AG09309 (cell line): ENCODE results near the gene TMEM81.

Experiments used
- DNase-seq: peaks from one replicate; pipeline ENCODE4 v3.0.0-alpha.2; 2010; ENCODE audit warnings: low read depth
- H3K4me3 ChIP-seq: 2 replicates; pipeline ENCODE4 v1.5.1; 2011; ENCODE audit warnings: mild to moderate bottlenecking, low read depth, low read length, moderate library complexity; ENCODE audit not compliant: control insufficient read depth
- CTCF ChIP-seq: IDR thresholded peaks from 2 replicates; pipeline ENCODE4 v1.5.1; 2011; ENCODE audit warnings: mild to moderate bottlenecking, low read depth, low read length, inconsistent platforms; ENCODE audit not compliant: insufficient read depth, control insufficient read depth; ENCODE audit errors: missing control alignments

Gene TMEM81

GRCh38 chr1:205038132-205038786 lies 46.0 kb downstream of the TMEM81 start:
- H3K4me3 ChIP-seq: no peak overlapping the region
- no peak for DNase-seq
- TF ChIP-seq CTCF: no peak

GRCh38 chr1:205037539-205037938 lies 46.7 kb downstream of the TMEM81 start:
- no peak for DNase-seq

More at GRCh38 chr1:205037539-205037938, 46.7 kb downstream of the TMEM81 start:
- no peak overlapping the region for H3K4me3 ChIP-seq
- TF ChIP-seq CTCF: no peak
